ENCODE measurements around the gene TEX26.
"Not testable (repeated sequence)": the region's sequence is repeated elsewhere in the genome, so short reads cannot be mapped to it uniquely, and the experiment has no call there.

TEX26 gene

DNA sequence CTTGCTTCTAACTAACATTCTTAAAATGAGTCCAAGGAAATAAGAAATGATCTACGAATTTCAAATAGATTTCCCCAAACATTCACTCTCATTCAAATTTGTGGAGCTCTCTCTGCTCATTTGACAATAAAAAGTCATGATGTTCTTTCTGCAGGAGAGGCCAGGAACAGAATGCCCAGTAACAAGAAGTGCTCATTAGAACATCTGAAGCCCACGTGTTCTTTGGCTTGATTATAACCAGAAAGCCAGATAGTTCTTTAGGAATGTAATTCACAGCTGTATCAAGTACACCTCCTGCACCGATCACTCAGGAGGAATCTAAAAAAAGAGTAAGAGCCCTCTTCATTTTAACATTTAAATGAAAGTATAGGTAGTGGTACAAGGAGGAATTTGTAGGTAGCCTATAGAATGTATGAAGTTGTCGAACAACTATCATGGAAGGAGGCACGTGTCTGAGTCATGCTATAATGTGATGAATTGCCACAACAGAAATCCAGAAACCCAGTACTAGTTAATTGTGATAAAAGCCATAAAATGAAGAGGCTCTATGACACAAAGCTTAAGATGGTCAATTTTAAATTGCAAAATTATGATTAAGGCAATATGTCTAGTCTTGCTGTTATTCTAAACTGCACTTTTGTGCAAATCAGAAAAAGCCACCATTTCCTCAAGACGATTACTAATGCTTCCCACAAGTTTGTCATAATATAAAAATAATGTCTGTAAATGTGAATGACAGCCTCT is 13.6 kb upstream of the TEX26 start:
- DNase-seq (ENCODE audit: low read depth in 2 of 2), result no peak

- DNase-seq (ENCODE audit: low read depth in 2 of 2), result no peak
These were observed 12.1 kb upstream of the TEX26 start for GRCh38 chr13:30920162-30920909.

GRCh38 chr13:30923418-30923817 is 9.0 kb upstream of the TEX26 start:
- no peak for DNase-seq (ENCODE audit: low read depth in 2 of 2)

- DNase-seq (ENCODE audit: low read depth in 2 of 2), result no peak
These were observed 7.7 kb upstream of the TEX26 start for GRCh38 chr13:30924721-30925120.

- no peak for DNase-seq (ENCODE audit: low read depth in 2 of 2)
These were observed 7.0 kb upstream of the TEX26 start for GRCh38 chr13:30925429-30925828.

GRCh38 chr13:30926781-30927180 is 5.7 kb upstream of the TEX26 start:
- no peak for DNase-seq (ENCODE audit: low read depth in 2 of 2)

DNA sequence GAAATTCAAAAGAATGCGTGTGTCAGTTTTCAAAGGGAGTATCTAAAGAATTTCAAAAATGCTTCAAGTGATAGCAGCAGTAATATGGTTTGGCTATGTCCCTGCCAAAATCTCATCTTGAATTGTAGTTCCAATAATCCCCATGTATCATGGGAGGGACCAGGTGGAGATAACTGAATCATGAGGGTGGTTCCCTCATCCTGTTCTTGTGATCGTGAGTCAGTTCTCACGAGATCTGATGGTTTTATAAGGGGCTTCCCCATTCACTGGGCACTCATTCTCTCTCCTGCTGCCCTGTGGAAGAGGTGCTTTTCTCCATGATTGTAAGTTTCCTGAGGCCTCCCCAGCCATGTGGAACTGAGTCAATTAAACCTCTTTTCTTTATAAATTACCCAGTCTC is 5.3 kb upstream of the TEX26 start:
- DNase-seq (ENCODE audit: low read depth in 2 of 2), result not testable (repeated sequence)

DNA sequence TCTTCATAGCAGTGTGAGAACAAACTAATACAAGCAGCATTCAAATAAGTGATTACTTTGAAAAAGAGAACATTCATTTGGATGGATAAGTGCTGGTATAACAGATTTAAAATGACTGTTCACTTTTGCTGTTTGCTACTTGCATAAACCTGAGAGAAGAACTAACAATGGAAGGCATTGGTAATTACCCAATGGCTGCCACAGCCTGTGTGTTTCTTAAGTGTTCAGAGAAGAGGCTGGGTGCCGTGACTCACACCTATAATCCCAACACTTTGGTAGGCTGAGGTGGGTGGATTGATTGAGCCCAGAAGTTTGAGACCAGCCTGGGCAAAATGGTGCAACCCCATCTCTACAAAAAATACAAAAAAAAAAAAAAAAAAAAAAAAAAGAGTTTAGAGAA is 4.9 kb upstream of the TEX26 start:
- DNase-seq (ENCODE audit: low read depth in 2 of 2), result no peak

- no peak for DNase-seq (ENCODE audit: low read depth in 2 of 2)
These were observed 3.5 kb upstream of the TEX26 start for GRCh38 chr13:30928978-30929377.

DNA sequence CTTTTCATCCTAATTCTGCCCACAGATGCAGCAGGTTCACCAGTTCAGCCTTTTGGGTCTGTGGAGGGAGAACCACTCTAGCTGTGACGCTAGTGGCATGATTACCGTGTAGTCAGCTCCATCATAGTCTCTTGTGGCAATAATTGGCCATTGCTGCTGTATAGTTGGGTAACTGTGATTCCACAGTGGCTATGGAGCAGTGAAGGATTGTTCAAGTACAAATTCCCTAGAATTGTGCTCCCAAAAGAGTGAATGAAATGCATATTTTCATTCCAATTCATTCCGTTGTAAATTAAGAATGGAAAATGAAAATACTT is 856 bp downstream of the TEX26 start:
- DNase-seq (ENCODE audit: low read depth in 2 of 2), result no peak

DNA sequence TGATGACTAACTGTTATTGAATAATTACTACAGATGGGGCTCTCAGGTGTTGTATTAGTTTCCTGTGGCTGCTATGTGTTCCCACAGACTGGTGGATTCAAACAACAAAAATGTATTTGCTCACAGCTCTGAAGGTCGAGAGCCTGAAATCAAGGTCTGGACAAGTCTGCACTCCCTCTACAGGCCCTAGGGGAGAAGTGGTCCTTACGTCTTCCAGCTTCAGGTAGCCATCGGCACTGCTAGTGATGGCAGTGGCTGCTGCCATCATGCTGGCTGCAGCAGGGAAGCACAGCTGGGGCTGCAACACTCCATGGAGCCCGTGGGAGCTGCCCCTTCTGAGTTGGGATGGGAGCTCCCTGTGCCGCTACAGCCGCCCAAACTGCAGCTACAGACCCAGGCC is 1.9 kb downstream of the TEX26 start:
- no peak for DNase-seq (ENCODE audit: low read depth in 2 of 2)

- no peak for DNase-seq (ENCODE audit: low read depth in 2 of 2)
These were observed 2.3 kb downstream of the TEX26 start for GRCh38 chr13:30934803-30935202.

DNA sequence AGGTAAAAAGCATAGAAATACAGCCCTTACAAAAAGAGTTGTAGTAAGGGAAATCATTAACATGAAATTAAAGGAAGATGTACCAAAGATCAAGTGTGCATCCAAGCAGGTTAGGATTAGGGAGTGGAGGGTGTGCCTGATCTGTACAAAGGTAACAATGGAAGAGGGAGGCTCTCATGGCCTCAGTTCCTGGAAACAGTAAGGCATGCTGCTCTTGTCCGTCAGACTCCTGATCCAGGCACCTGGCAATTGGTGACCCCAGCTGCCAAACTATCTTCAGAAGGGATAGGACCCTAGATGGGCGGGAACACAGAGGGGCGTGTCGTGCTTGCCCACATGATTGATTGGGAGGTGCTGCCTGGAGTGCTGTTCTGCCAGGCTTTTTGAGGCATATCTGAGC is 4.5 kb downstream of the TEX26 start:
- DNase-seq (ENCODE audit: low read depth in 2 of 2), result no peak

DNA sequence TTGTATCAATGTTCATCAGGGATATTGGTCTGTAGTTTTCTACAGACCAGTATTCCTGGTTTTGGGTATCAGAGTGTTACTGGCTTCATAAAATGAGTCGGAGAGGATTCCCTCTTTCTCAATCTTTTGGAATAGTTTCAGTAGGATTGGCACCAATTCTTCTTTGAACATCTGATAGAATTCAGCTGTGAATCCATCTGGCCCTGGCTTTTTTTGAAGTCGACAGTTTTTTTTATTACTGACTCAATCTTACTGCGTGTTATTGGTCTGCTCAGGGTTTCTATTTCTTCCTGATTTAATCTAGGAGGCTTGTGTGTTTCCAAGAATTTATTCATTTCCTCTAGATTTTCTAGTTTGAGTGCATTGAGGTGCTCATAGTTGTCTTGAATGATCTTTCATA is 11.4 kb downstream of the TEX26 start:
- no peak for DNase-seq (ENCODE audit: low read depth in 2 of 2)

DNA sequence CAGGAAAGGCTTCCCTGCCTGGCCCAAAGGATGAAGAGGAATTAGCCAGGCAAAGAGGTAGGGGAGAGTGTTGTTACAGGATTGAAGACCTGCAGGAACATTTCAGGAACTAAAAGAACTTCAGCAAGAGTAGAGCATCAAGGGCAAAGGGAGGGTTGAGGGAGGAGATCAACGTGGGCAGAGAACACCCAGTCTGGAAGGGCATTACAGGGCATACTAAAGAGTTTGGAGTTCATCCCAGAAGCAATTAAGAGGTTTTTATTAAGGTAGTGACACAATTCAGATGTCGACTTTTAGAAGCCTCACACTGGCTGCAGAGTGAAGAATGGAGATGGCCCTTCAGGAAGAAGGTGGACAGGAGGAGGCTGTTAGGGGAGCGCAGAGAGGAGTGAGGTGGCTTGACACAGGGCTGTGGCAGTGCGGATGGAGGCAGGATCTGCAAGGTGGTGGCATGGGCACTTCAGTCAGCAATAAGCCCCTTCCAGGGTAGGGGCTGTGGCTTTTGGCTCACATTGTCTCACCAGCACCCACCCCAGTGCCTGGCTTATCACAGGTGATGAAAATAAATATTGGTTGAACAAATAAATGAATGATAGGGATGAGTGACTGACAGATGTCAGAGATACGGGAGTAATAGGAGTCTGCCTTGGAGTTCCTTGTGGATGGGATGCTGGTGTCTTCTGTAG is 24.9 kb downstream of the TEX26 start:
- DNase-seq (ENCODE audit: low read depth in 2 of 2), result no peak

- no peak for DNase-seq (ENCODE audit: low read depth in 2 of 2)
These were observed 27.2 kb downstream of the TEX26 start for GRCh38 chr13:30959678-30960077.

GRCh38 chr13:30963791-30964190 is 31.3 kb downstream of the TEX26 start:
- DNase-seq (ENCODE audit: low read depth in 2 of 2), result no peak

DNA sequence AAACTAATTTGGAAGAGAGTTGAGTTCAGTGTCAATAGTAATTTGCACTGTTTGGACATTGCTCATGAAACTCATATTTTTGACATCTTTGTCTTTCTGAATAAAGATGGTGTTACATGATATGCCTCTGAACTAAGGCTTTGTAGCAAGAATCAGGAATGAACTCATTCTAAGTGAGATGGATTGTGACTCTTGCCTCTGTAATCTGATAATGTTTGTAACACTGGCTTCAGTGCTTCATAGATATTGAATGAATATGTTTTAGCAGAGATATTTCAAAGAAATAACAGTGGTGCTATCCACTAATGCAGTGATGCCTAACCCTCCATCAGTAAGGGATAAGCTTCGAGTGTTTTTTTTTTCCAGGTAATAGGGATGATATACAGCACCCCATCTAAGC is 32.9 kb downstream of the TEX26 start:
- DNase-seq (ENCODE audit: low read depth in 2 of 2), result no peak

DNA sequence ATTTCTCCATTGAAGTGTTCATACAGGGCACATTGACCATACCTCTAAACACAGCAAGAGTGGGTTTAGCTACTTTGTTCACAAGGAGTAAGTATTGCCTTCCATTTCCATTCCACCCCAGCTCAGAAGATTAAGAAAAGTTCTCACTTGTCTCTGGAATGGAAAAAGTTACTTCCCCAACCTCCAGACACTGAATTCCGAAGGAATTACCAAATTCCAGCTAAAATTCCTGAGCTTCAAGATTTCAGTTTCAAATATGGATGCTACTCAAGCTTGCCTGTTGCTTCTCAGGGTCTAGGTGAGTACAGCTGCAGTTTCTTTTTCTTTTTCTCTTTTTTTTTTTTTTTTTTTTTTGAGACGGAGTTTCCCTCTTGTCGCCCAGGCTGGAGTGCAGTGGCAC is 33.6 kb downstream of the TEX26 start:
- no peak for DNase-seq (ENCODE audit: low read depth in 2 of 2)

DNA sequence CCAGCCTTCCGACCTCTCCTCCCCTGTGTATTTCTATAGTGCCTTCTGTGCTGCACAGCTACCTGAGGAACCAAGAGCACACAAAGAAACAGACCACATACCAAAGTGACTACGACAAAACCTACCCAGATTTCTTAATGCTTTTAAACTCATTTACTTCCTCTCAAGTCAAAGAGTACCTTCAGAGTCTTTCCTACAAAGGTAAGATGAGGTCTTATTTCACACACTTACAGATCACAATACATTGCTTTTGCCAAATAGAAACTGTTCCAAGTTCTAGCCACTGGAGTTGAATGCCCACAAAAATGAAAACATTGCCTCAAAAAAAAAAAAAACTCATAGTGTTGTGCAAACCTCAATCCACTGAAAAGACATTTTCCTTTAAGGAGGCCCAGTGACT is 36.4 kb downstream of the TEX26 start:
- peak; percentile 19 to 22 for DNase-seq (ENCODE audit: low read depth in 2 of 2)

DNA sequence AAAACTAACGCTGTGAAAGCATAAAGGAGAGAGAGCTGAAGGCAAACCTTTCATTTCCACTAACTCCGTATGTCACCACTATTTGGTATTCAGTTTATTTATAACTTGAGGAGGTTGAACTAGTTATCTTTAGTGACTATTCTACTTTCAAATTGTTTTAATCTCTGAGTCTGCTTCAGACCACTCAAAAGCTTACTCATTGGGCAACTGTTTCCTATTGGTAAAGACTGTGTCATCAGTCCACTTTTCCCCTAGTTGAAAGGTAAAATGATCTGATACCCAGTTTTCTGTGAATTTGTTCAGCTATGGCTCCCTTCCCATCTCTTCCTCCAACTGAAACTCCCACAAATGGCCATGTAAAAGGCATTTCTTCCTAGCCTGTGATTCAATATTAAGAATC is 39.1 kb downstream of the TEX26 start:
- no peak for DNase-seq (ENCODE audit: low read depth in 2 of 2)

DNA sequence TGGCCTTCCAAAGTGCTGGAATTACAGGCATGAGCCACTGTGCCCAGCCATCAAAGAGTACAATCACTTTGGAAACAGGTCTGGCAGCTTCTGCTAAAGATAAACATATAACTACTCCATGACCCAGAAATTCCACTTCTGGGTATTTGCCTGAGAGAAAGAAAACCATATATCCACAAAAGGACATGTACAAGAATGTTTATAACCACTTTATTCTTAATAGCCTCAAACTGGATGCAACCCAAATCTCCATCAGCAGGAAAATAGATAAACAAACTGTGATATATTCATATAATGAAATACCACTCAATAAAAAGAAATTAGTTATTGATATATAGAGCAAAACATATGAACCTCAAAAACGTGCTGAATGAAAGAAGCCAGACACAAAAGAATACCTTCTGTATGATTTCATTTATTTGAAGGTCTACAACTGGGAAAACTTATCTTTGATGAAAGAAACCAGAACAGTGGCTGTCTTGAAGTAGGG is 40.5 kb downstream of the TEX26 start:
- peak; percentile 88 to 93 for DNase-seq (ENCODE audit: low read depth in 2 of 2)

DNA sequence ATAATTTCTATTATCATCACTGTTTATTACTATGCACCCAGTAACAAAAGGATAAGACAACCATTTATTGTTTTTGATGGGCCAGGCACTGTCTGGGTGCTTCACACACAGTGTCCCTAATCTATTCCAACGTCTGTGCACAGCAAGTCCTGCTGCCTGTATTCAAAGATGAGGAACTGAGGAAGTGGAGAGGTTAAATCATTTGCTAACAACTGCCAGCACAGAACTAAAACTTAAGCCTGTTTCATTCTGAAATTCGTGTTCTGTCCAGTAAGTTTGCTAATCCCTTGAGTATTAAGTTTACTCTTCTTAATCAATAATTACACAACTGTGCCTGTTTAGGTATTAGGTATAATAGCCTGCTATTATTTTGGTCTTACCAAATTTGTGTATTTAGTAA is 41.9 kb downstream of the TEX26 start:
- no peak for DNase-seq (ENCODE audit: low read depth in 2 of 2)

All from fibroblast of skin of left biceps (primary cell).